ENCODE measurements around the gene CDC42SE2.
"Not testable (repeated sequence)": the region's sequence is repeated elsewhere in the genome, so short reads cannot be mapped to it uniquely, and the experiment has no call there.

CDC42SE2 gene

GRCh38 chr5:131373265-131373664, 109.4 kb downstream of the CDC42SE2 start:
- no peak for DNase-seq

GRCh38 chr5:131375351-131375750, 111.5 kb downstream of the CDC42SE2 start:
- DNase-seq, result no peak

- no peak for DNase-seq
Observed at GRCh38 chr5:131377346-131377745, 113.5 kb downstream of the CDC42SE2 start.

- DNase-seq, result no peak
Observed at GRCh38 chr5:131377785-131378325, 114.0 kb downstream of the CDC42SE2 start.

GRCh38 chr5:131378721-131379541, 115.1 kb downstream of the CDC42SE2 start:
- no peak for DNase-seq

- DNase-seq, result no peak
Observed at GRCh38 chr5:131379723-131380122, 115.9 kb downstream of the CDC42SE2 start.

GRCh38 chr5:131380238-131380637, 116.4 kb downstream of the CDC42SE2 start:
- not testable (repeated sequence) for DNase-seq

GRCh38 chr5:131381021-131381420, 117.2 kb downstream of the CDC42SE2 start:
- no peak for DNase-seq

GRCh38 chr5:131381777-131382176, 117.9 kb downstream of the CDC42SE2 start:
- DNase-seq, result no peak

GRCh38 chr5:131382407-131383395, 118.8 kb downstream of the CDC42SE2 start:
- DNase-seq, result no peak

GRCh38 chr5:131384173-131384572, 120.3 kb downstream of the CDC42SE2 start:
- no peak for DNase-seq

- DNase-seq, result no peak
Observed at GRCh38 chr5:131384616-131385214, 120.9 kb downstream of the CDC42SE2 start.

- no peak for DNase-seq
Observed at GRCh38 chr5:131386124-131386523, 122.3 kb downstream of the CDC42SE2 start.

GRCh38 chr5:131386779-131387178, 122.9 kb downstream of the CDC42SE2 start:
- DNase-seq, result no peak

- DNase-seq, result no peak
Observed at GRCh38 chr5:131387255-131387654, 123.4 kb downstream of the CDC42SE2 start.

- DNase-seq, result no peak
Observed at GRCh38 chr5:131389096-131389868, 125.4 kb downstream of the CDC42SE2 start.

GRCh38 chr5:131389869-131390265, 126.0 kb downstream of the CDC42SE2 start:
- no peak for DNase-seq

- no peak for DNase-seq
Observed at GRCh38 chr5:131392466-131393095, 128.7 kb downstream of the CDC42SE2 start.

- DNase-seq, result no peak
Observed at GRCh38 chr5:131393498-131393968, 129.7 kb downstream of the CDC42SE2 start.

GRCh38 chr5:131394128-131394527, 130.3 kb downstream of the CDC42SE2 start:
- DNase-seq, result no peak

- DNase-seq, result no peak
Observed at GRCh38 chr5:131396015-131396414, 132.2 kb downstream of the CDC42SE2 start.

Data from NCI-H1105 (cell line).